Right lobe of liver (tissue), 4 donors: ENCODE data around the gene SAP30L.

ENCODE experiments used
- CTCF ChIP-seq, 4 donors: fragments of 200-600 bp in 3 of 4; fragments of 450-650 bp in 1 of 4; IDR thresholded peaks; one replicate each; pipeline versions ENCODE4 v1.5.1 to v1.8.0; 2016 to 2022; ENCODE audit warnings: antibody characterized with exemption in 4 of 4, mild to moderate bottlenecking in 2 of 4
- POLR2A ChIP-seq: fragments of 450-650 bp; IDR thresholded peaks from one replicate; pipeline ENCODE4 v1.6.1; 2017; ENCODE audit warnings: antibody characterized with exemption, mild to moderate bottlenecking
- donor health status: DM: no; HTN: no; CAD: no.
- donor health status: DM: no; HTN: no; CAD: no.
- donor health status: DM: no; HTN: yes; CAD: no.

DNA sequence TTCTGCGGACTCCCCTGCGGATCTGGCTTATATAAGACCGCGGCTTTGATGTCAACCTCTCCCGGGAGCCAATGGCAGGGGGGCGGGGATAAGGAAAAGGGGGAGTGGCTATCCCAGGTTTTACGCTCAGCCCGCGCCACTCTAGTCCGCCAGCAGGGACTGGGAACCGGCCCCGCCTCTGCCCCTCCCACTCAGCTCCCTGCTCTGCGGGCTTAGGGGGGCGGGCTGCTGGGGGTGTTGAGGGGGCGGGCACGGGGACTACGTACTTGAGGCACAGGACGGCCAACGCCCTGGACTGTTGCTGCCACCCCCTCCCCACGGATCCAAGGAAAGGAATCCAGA, 32.4 kb downstream of the SAP30L start, which contains the start of gene HAND1:
- no peak for TF ChIP-seq POLR2A
- TF ChIP-seq CTCF (IDR thresholded peaks at IDR 0.05) = no peak
